GM18498 (cell line): ENCODE data around the gene SCUBE2.

Source experiments
- ATAC-seq: cut with Tn5 transposase; IDR thresholded peaks from one replicate; pipeline ENCODE4 v1.9.1; 2021; ENCODE audit warnings: mild to moderate bottlenecking, moderate library complexity; ENCODE audit not compliant: unreplicated experiment

Gene SCUBE2

GRCh38 chr11:9076046-9076445, 15.4 kb downstream of the SCUBE2 start:
- no peak for ATAC-seq

- no peak for ATAC-seq
Observed at GRCh38 chr11:9075556-9075955, 15.8 kb downstream of the SCUBE2 start.

GRCh38 chr11:9074338-9075029, 16.9 kb downstream of the SCUBE2 start:
- no peak for ATAC-seq

GRCh38 chr11:9073466-9074225, 17.8 kb downstream of the SCUBE2 start:
- no peak for ATAC-seq

- ATAC-seq = no peak
Observed at GRCh38 chr11:9072626-9073176, 18.7 kb downstream of the SCUBE2 start.

GRCh38 chr11:9071692-9072091, 19.7 kb downstream of the SCUBE2 start:
- ATAC-seq = no peak

- no peak for ATAC-seq
Observed at GRCh38 chr11:9070749-9071491, 20.5 kb downstream of the SCUBE2 start.

- no peak for ATAC-seq
Observed at GRCh38 chr11:9069862-9070470, 21.4 kb downstream of the SCUBE2 start.

- no peak for ATAC-seq
Observed at GRCh38 chr11:9069256-9069655, 22.1 kb downstream of the SCUBE2 start.

GRCh38 chr11:9066433-9066925, 24.9 kb downstream of the SCUBE2 start:
- ATAC-seq = no peak

GRCh38 chr11:9065607-9066432, 25.6 kb downstream of the SCUBE2 start:
- no peak for ATAC-seq

- ATAC-seq = no peak
Observed at GRCh38 chr11:9061807-9062206, 29.6 kb downstream of the SCUBE2 start.

- ATAC-seq = peak; percentile 98
Observed at GRCh38 chr11:9060700-9061111, 30.7 kb downstream of the SCUBE2 start.

- ATAC-seq = no peak
Observed at GRCh38 chr11:9059406-9059805, 32.0 kb downstream of the SCUBE2 start.

- no peak for ATAC-seq
Observed at GRCh38 chr11:9057888-9058287, 33.5 kb downstream of the SCUBE2 start.

GRCh38 chr11:9057007-9057406, 34.4 kb downstream of the SCUBE2 start:
- no peak for ATAC-seq

GRCh38 chr11:9056467-9056866, 34.9 kb downstream of the SCUBE2 start:
- ATAC-seq = no peak

- no peak for ATAC-seq
Observed at GRCh38 chr11:9053316-9054035, 37.9 kb downstream of the SCUBE2 start.

- ATAC-seq = no peak
Observed at GRCh38 chr11:9052316-9052715, 39.1 kb downstream of the SCUBE2 start.
